Brain microvascular endothelial cell (primary cell): ENCODE measurements around the gene SH3BP4.
A peak's percentile ranks its signal among the peaks of the same experiment; 100 is the strongest.

Experiments used
- DNase-seq: peaks from one replicate; pipeline ENCODE4 v3.0.0-alpha.2; 2020
- H3K27ac ChIP-seq: fragments of 250-450 bp; sonication (Bioruptor Pico); 2 replicates; pipeline ENCODE4 v1.5.1; 2020; ENCODE audit warnings: mild to moderate bottlenecking, moderate library complexity
- H3K27me3 ChIP-seq: fragments of 250-450 bp; sonication (Bioruptor Pico); replicated peaks from 2 replicates; pipeline ENCODE4 v1.5.1; 2020; ENCODE audit warnings: mild to moderate bottlenecking
- H3K36me3 ChIP-seq: fragments of 250-450 bp; sonication (Bioruptor Pico); replicated peaks from 2 replicates; pipeline ENCODE4 v1.5.1; 2020; ENCODE audit warnings: mild to moderate bottlenecking
- H3K4me3 ChIP-seq: 2 replicates; pipeline ENCODE4 v1.5.1; 2011; ENCODE audit warnings: low read depth, mild to moderate bottlenecking, control low read depth, low read length, moderate library complexity
- CTCF ChIP-seq: IDR thresholded peaks from 2 replicates; pipeline ENCODE4 v1.5.1; 2011; ENCODE audit warnings: low read depth, mild to moderate bottlenecking, moderate library complexity, low read length, control low read depth, inconsistent platforms; ENCODE audit errors: missing control alignments
- in situ Hi-C: cut with HindIII; loops from 2 replicates; pipeline ENCODE4 v1.10.0; 2017; ENCODE audit warnings: low sequenced_read_pairs, low pct_ligation_motif_present

The SH3BP4 gene

DNA sequence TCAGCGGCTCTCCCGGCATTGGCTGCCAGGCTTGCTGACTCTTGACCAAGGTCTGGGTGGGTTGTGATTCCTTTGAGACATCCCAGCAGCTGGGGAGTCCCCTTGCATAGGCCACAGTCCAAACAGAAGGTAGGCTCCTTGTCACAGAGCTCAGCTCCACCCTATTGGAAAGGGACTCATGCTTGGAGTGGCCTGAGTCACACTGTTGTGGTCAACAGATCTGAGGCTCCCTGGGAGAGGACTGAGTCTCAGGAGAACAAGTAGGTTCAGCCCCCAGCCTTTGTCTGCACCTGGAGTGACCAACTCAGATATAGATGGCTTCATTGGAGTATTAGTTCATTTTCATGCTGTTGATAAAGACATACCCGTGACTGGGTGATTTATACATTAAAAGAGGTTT is 32.1 kb upstream of the SH3BP4 start:
- DNase-seq = peak; percentile 44
- Histone ChIP-seq H3K27ac (no peak overlapping the region), H3K27me3 (no peaks in the 10 kb centered on the region), H3K36me3 (no peaks in the 10 kb centered on the region), H3K4me3 (no peak overlapping the region)
- in situ Hi-C loops = no loop called here
- TF ChIP-seq CTCF = no peak

DNA sequence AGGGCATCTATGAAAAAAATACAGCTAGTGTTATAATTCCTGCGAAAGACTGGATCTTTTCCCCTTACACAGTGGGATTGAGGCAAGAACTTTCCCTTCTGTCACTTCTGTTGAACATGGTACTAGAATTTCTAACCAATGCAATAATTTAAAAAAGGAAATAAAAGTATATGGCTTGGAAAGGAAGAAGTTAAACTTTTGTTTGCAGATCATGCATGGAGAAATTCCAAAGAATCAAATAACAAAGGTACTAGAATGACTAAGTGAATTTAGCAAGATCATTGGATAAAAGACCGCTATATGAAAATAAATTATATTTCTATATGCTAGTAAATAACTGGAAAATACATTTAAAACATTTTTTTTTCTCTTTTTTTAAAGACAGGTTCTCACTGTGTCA is 31.0 kb upstream of the SH3BP4 start:
- Histone ChIP-seq H3K27ac (no peak overlapping the region), H3K27me3 (no peaks in the 10 kb centered on the region), H3K36me3 (no peaks in the 10 kb centered on the region), H3K4me3 (no peak overlapping the region)
- no peak for TF ChIP-seq CTCF
- in situ Hi-C loops = no loop called here
- DNase-seq = no peak

- in situ Hi-C loops = no loop called here
Measured at GRCh38 chr2:234929002-234929401, 22.8 kb upstream of the SH3BP4 start.

DNA sequence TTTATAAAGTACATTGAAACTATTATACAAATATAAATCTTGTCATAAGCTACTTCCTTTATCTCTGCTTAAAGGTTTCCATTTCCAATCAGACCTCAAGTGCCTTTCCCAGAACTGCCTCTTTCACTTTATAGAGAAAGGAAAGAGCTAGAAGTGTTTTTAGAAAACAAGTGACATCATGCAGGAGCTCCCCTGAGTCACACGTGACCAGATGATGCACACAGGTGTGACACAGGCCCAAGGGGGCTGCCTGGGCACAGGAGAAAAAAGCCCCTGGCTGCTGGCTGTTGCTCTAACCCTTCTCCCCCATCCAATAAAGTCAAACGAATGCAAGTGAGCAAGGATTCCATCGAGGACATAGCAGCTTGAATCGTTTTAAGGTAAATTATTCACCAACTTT is 21.4 kb upstream of the SH3BP4 start:
- in situ Hi-C loops = no loop called here
- H3K4me3 ChIP-seq = no peak overlapping the region
- DNase-seq = no peak
- no peak overlapping the region for H3K27ac ChIP-seq
- TF ChIP-seq CTCF = no peak
- H3K36me3 ChIP-seq = no peaks in the 10 kb centered on the region
- H3K27me3 ChIP-seq = no peaks in the 10 kb centered on the region

More at GRCh38 chr2:234929002-234929401, 22.8 kb upstream of the SH3BP4 start:
- DNase-seq = no peak
- no peaks in the 10 kb centered on the region for H3K36me3 ChIP-seq
- H3K27me3 ChIP-seq = no peaks in the 10 kb centered on the region
- H3K4me3 ChIP-seq = no peak overlapping the region
- TF ChIP-seq CTCF = no peak
- no peak overlapping the region for H3K27ac ChIP-seq

- H3K36me3 ChIP-seq = no peaks in the 10 kb centered on the region
- H3K4me3 ChIP-seq = no peak overlapping the region
- no peak overlapping the region for H3K27ac ChIP-seq
- no peak for DNase-seq
- no peak for TF ChIP-seq CTCF
- H3K27me3 ChIP-seq = no peaks in the 10 kb centered on the region
- in situ Hi-C loops = no loop called here
Measured at GRCh38 chr2:234931371-234931770, 20.4 kb upstream of the SH3BP4 start.

DNA sequence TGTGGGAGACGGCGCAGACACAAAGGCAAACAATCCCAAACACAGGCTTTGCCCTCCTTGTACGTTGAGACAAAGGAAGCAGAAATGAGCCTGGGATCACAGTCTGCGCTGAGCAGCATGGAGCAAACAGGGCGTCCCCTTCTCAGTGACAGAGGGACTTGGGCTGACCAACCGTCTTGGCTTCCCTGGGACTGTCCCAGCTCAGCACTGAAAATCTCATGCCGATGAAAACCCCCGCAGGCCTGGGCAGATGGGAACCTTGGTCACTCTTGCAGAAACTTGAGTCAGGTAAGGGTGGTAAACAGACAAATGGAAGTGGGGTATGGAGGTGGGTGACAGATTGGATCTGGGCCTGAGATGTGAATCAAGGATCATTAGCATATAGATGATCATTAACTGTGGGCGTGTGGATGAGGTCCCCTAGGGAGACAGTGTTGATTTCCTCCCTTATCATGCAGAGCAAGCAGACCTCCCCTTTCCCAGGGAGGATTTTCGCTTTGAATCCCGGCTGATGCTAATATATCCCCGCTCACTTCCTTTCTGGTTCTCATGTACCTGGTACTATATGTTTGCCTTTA is 19.1 kb upstream of the SH3BP4 start:
- in situ Hi-C loops = no loop called here
- no peak for TF ChIP-seq CTCF
- Histone ChIP-seq H3K36me3 (no peaks in the 10 kb centered on the region), H3K27me3 (no peaks in the 10 kb centered on the region), H3K4me3 (no peak overlapping the region), H3K27ac (no peak overlapping the region)
- no peak for DNase-seq
